A549 treated with CORT108297 at 1 μM for 4 hours (cell line): ENCODE measurements around the gene ADCYAP1R1. TPM values are rescaled to one million over a fixed set of nuclear protein-coding genes. Genes with fewer than 3 reads are reported as not detected.

Experiments used
- total RNA-seq: library from RNA; stranded (reverse); fragments of 200-300 nt; extraction: Qiagen RNA extraction; gene quantifications from 5 replicates; pipeline ENCODE4 v1.2.3, GENCODE V29; 2022

Gene ADCYAP1R1
- total RNA-seq: 0.06 to 0.09 TPM (median 0.06 TPM) in 4 of 5 replicates, not detected in the other

DNA sequence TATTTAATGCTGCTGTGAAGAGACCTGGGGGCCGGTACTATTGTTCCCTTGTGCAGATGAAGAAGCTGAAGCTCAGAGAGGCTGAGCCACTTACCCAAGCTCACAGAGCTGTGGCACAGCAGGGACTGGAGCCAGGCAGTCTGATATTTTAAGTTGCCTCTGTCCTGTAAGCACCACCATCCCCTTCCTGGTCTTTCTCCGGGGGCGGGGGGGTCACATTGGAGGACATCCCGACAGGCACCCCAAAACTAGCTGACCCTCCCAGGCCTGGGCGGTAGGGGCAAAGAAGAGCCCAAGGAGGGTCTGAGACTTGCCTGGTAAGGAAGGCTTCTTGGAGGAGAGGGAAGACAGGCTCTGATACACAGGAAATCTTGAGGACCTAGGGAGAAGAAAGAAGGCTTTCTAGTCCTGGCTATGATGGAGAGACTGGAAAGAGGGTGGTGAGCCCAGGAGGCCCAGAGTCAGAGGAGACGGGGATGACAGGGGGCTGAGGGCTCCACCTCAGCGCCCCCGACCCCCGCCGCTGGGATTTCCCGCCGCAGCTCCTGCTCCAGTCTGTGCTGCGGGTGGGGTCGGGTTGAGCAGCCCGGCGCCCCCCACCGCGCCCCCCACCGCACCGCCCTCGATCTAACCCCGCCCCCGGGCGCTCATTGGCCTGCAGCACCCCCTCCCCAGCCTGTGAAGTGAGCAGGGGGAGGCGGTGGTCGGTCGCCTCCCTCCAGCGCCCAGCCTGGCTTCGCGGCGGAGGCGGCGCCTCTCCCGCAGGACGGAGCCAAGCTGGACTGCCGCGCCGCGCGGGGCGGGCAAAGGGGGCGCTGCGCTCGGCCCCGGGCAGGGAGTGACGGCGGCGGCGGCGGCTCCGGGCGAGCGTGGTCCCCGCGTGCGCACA is at the start of gene ADCYAP1R1:
ADCYAP1R1 (plus strand) TSS at position 711 of the 889 bp plus-strand sequence. CDS start 10,957 bp downstream, outside the sequence.

Other genes starting within 250 kb of the ADCYAP1R1 start
- 0.36 to 0.55 TPM (median 0.42 TPM) in 5 replicates for gene AQP1, start 140.5 kb upstream of the ADCYAP1R1 start, total RNA-seq
- not detected in 5 replicates for gene GHRHR, start 88.4 kb upstream of the ADCYAP1R1 start, total RNA-seq